LNCaP clone FGC (cell line): Measurements from ENCODE around the gene HES4.

ENCODE experiments used
- DNase-seq: peaks from one replicate; pipeline ENCODE4 v3.0.0-alpha.2; 2011; ENCODE audit warnings: low read depth
- H3K4me3 ChIP-seq: 2 replicates; pipeline ENCODE4 v1.5.1; 2011; ENCODE audit warnings: mild to moderate bottlenecking, low read depth, low read length, control low read depth
- CTCF ChIP-seq: IDR thresholded peaks from 2 replicates; pipeline ENCODE4 v1.5.1; 2012; ENCODE audit warnings: mild to moderate bottlenecking; ENCODE audit not compliant: control insufficient read depth, insufficient read depth; ENCODE audit errors: extremely low read depth

Gene HES4

GRCh38 chr1:1044455-1045078 is 44.7 kb upstream of the HES4 start:
- no peak overlapping the region for H3K4me3 ChIP-seq
- DNase-seq = no peak
- no peak for TF ChIP-seq CTCF

DNA sequence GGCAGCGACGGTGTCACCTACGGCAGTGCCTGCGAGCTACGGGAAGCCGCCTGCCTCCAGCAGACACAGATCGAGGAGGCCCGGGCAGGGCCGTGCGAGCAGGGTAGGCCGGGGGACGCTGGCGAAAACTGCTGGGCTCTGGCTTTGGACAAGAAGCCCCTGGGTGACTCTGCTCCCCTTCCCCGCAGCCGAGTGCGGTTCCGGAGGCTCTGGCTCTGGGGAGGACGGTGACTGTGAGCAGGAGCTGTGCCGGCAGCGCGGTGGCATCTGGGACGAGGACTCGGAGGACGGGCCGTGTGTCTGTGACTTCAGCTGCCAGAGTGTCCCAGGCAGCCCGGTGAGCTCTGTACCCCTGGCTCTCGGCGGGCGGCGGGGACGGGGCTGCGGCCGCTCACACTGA is 44.0 kb upstream of the HES4 start:
- no peak for TF ChIP-seq CTCF
- no peak overlapping the region for H3K4me3 ChIP-seq
- DNase-seq = no peak

GRCh38 chr1:1043411-1043810 is 43.5 kb upstream of the HES4 start:
- DNase-seq = no peak
- no peak overlapping the region for H3K4me3 ChIP-seq
- TF ChIP-seq CTCF = no peak

GRCh38 chr1:1042835-1043234 is 42.9 kb upstream of the HES4 start:
- no peak for TF ChIP-seq CTCF
- no peak for DNase-seq
- H3K4me3 ChIP-seq = no peak overlapping the region

- H3K4me3 ChIP-seq = no peak overlapping the region
- TF ChIP-seq CTCF = no peak
- DNase-seq = no peak
These were observed 42.0 kb upstream of the HES4 start for GRCh38 chr1:1041873-1042272.

GRCh38 chr1:1041092-1041523 is 41.2 kb upstream of the HES4 start:
- DNase-seq = no peak
- H3K4me3 ChIP-seq = no peak overlapping the region
- TF ChIP-seq CTCF = no peak
